GM12892 (cell line): ENCODE data around the gene ST13.
"Not testable (repeated sequence)": the region's sequence is repeated elsewhere in the genome, so short reads cannot be mapped to it uniquely, and the experiment has no call there.

Experiments
- DNase-seq: peaks from one replicate; pipeline ENCODE4 v3.0.0; 2011; ENCODE audit not compliant: insufficient read length
- FAIRE-seq: peaks from 2 replicates; lab custom pipeline; 2011; peaks lifted over from hg19 to GRCh38; lab: Jason Lieb, UNC
- POLR2A ChIP-seq: IDR thresholded peaks from 2 replicates; pipeline ENCODE4 v1.6.1; 2011; ENCODE audit warnings: low read depth, low read length, control low read depth
- POLR2AphosphoS5 ChIP-seq: IDR thresholded peaks from 2 replicates; pipeline ENCODE4 v1.6.1; 2011; ENCODE audit warnings: low read depth, low read length, control low read depth
- TAF1 ChIP-seq: IDR thresholded peaks from 2 replicates; pipeline ENCODE4 v1.6.1; 2011; ENCODE audit warnings: low read depth, mild to moderate bottlenecking, control low read depth, low read length, borderline replicate concordance

ST13 gene

DNA sequence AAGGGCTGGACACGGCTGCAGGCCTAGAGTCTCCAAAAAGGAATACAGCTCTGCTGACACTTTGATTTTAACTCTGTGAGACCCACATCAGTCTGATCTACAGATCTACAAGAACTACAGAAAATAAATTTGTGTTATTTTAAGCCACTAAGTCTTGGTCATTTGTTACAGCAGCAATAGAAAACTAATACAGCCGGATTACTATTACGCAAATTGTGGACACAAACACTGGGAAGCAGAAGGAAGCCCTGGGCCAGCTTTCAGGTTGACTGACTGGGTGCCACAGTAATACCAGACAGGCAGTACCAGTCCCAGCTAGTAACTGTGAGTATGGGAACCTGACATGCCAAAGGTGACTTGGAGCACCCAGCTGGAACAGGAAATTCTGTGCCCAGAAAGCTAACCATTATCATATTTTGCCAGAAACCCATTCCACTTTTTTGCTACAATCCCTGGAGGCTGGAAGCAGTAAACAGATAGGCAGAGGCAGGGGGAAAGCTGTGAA lies 50.7 kb downstream of the ST13 start:
- TF ChIP-seq TAF1 (no peak), POLR2AphosphoS5 (no peak), POLR2A (no peak)
- no peak for FAIRE-seq
- no peak for DNase-seq

DNA sequence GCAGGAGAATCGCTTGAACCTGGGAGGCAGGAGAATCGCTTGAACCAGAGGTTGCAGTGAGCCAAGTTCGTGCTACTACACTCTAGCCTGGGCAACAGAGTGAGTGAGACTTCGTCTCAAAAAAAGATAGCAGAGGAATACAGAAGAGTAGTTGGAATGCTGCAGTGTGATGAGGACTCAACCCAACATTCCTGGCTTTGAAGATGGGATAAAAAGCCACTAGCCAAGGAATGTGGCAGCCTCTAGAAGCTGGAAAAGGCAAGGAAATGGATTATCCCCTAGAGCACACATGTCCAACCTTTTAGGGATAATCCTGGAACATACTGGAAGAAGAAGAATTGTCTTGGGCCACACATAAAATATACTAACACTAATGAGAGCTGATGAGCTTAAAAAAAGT lies 51.2 kb downstream of the ST13 start:
- no peak for DNase-seq
- TF ChIP-seq POLR2AphosphoS5 = no peak
- TF ChIP-seq TAF1 = no peak
- no peak for TF ChIP-seq POLR2A
- FAIRE-seq = no peak

DNA sequence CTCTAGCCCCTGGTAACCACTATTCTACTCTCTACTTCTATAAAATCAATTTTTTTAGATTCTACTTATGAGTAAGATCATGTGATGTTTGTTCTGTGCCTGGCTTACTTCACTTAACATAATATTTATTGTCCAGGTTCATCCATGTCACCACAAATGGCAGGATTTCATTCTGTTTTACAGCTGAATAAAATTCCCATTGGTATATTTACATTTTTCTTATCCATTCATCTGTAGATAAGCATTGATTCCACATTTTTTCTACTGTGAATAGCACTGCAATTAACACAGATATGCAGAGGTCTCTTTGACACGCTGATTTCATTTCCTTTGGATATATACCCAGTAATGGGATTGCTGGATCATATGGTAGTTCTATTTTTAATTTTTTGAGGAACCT lies 53.1 kb downstream of the ST13 start:
- TF ChIP-seq TAF1 (no peak), POLR2AphosphoS5 (no peak)
- no peak for DNase-seq
- FAIRE-seq = no peak

DNA sequence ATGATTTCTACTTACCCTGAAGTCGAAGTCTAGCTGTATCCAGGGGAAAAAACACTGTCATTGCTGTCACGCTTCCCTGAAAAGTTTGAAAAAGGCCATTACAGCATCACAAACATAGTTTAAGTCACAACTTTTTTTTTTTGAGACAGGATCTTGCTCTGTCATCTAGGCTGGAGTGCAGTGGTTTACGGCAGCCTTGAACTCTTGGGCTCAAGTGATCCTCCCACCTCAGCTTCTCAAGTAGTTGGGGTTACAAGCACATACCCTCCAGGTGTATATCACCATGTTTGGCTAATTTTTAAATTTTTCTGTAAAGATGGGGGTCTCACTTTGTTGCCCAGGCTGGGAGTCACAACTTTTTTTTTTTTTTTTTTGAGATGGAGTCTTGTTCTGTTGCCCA lies 57.4 kb downstream of the ST13 start:
- FAIRE-seq = no peak
- no peak for DNase-seq
- no peak for TF ChIP-seq POLR2A
- TF ChIP-seq TAF1 = no peak
- TF ChIP-seq POLR2AphosphoS5 = no peak

DNA sequence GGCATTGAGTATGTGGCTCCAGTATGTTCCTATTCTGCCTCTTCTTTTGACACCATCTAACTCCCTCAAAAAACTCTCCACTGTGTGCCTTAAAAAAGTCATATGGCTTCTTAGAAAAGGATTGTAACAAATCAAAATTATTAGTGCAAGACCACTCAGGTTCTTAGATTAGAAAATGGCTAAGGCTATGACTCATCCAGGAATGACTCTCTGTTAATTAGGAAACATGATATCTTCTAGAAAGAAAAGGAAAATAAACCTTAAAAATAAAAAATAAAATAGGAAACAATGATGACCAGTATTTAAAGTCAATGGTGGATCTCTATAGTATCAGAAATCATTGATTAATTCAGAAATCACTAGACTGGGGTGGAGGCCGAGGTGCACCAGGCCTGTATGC lies 59.0 kb downstream of the ST13 start:
- DNase-seq (no peak), FAIRE-seq (no peak)
- TF ChIP-seq POLR2A (no peak), TAF1 (no peak), POLR2AphosphoS5 (no peak)

DNA sequence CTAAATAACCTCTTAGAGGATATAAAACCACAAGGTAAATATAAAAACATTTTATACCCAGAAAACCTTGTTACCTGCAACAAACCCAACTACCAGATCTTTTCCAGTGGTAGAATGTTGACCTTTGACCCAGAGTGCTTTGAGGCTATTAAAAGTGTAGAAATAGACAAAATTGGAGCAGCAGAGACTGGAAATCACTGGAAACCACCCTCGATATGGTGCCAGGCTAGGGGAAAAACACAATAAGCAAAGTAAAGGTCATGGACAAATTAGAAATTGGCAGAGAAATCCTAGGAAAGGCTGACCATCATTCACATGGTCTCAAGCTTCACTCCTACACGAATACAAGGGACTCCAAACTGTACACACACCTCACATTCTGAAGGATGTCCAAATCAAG lies 64.0 kb downstream of the ST13 start:
- FAIRE-seq (no peak), DNase-seq (no peak)
- no peak for TF ChIP-seq POLR2AphosphoS5
- TF ChIP-seq POLR2A = no peak
- no peak for TF ChIP-seq TAF1

DNA sequence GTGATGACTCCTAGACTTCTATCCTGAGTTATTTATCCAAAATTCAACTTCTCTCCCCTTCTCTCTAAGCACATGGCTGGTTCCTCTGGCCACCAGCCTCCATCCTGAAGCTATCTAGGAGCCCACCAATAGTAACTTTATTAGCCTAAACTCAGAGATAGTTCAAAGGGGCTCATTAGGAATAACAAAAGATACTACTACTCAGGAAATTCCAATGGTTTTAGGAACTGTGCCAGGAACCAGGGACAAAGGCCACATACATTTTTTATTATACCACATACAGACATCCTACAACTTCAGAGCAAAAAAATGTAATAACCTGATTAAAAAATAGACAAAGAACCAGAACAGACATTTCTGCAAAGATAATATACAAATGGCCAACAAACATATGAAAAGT lies 65.2 kb downstream of the ST13 start:
- TF ChIP-seq POLR2AphosphoS5 (no peak), POLR2A (no peak), TAF1 (no peak)

DNA sequence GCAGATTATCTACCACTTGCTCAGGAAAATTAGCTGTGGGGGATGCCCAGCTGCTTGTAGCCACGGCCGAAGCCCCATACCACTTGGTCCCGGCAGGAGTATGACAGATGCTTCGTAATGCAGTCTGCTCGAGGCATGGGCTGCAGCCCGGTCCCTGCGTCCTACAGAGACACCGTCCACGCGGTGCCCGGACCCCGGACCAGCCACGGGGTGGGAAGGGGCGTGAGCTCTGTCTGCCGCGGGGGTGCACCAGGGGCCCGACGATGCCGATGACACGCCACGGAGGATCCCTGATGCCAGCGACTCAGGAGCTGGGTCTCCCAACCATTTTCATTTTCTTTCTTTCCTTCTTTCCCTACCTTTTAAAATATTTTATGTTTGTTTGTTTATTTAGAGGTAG lies 67.3 kb downstream of the ST13 start:
- no peak for FAIRE-seq
- no peak for TF ChIP-seq POLR2A
- no peak for TF ChIP-seq POLR2AphosphoS5
- no peak for TF ChIP-seq TAF1
- no peak for DNase-seq

More for the DNA sequence above, 65.2 kb downstream of the ST13 start:
- no peak for DNase-seq
- no peak for FAIRE-seq

DNA sequence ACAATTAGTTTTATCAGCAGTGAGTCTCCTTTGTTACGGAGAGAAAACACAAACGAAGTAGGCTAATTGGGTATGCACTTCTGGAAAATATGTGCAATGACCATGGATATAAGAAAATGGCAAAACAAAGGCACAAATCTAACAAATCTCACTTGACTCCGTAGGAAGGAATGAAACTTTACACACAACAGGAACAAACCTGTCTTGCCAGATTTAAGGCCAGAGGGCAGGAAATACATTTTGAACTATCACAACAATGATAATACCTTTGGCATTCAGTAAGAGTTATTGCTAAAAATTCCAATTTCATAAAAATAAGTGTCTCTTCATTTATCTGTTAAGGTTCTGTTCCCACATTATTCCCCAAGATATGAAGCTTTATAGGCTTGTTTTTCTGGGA lies 73.9 kb downstream of the ST13 start:
- TF ChIP-seq POLR2AphosphoS5 = no peak
- TF ChIP-seq TAF1 = no peak
- no peak for TF ChIP-seq POLR2A
- FAIRE-seq = no peak
- DNase-seq = no peak

DNA sequence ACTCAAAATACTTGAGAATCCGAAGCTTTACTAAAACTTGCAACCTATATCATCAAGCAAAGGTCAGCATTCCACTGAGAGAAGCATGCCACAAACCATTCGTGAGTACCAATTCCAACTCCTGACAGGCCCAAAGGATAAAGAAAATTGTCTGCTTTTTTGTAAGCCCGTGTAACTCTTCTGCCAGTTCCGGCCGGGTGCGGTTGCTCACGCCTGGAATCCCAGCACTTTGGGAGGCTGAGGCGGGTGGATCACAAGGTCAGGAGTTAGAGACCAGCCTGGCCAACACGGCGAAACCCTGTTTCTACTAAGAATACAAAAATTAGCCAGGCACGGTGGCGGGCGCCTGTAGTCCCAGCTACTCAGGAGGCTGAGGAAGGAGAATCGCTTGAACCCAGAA lies 74.7 kb downstream of the ST13 start:
- not testable (repeated sequence) for FAIRE-seq, DNase-seq
